H54 (cell line): ENCODE measurements around the gene RNASEH2A.

ENCODE experiments used
- DNase-seq: peaks from one replicate; pipeline ENCODE4 v3.0.0; 2011; ENCODE audit warnings: low spot score, mixed read lengths; ENCODE audit not compliant: insufficient read length
- FAIRE-seq: peaks from 3 replicates; lab custom pipeline; 2011; peaks lifted over from hg19 to GRCh38; lab: Jason Lieb, UNC
- POLR2A ChIP-seq: IDR thresholded peaks from 2 replicates; pipeline ENCODE4 v1.6.1; 2011; ENCODE audit warnings: low read depth, mild to moderate bottlenecking, low read length

Gene RNASEH2A

GRCh38 chr19:12777217-12778016 is 29.0 kb upstream of the RNASEH2A start:
- peak; percentile 78 for DNase-seq
- FAIRE-seq, result no peak
- no peak for TF ChIP-seq POLR2A

GRCh38 chr19:12778017-12778904 is 28.1 kb upstream of the RNASEH2A start:
- no peak for FAIRE-seq
- peak; percentile 31; the same call in 1 of the 2 replicates for TF ChIP-seq POLR2A
- no peak for DNase-seq

- DNase-seq, result no peak
- FAIRE-seq, result no peak
- TF ChIP-seq POLR2A, result no peak
These were observed 27.6 kb upstream of the RNASEH2A start for GRCh38 chr19:12778905-12779161.

GRCh38 chr19:12779162-12779993 is 27.0 kb upstream of the RNASEH2A start:
- no peak for TF ChIP-seq POLR2A
- FAIRE-seq (no peak), DNase-seq (no peak)

GRCh38 chr19:12782174-12782423 is 24.3 kb upstream of the RNASEH2A start:
- no peak for FAIRE-seq

GRCh38 chr19:12782424-12783290 is 23.7 kb upstream of the RNASEH2A start:
- TF ChIP-seq POLR2A, result peak; percentile 48; the same call in 1 of the 2 replicates
- FAIRE-seq (no peak), DNase-seq (no peak)

More at GRCh38 chr19:12782174-12782423, 24.3 kb upstream of the RNASEH2A start:
- no peak for DNase-seq
- TF ChIP-seq POLR2A, result no peak

GRCh38 chr19:12783291-12783848 is 23.0 kb upstream of the RNASEH2A start:
- DNase-seq (no peak), FAIRE-seq (no peak)
- no peak for TF ChIP-seq POLR2A

GRCh38 chr19:12783849-12784393 is 22.5 kb upstream of the RNASEH2A start:
- no peak for TF ChIP-seq POLR2A
- DNase-seq (no peak), FAIRE-seq (no peak)

GRCh38 chr19:12784394-12784870 is 22.0 kb upstream of the RNASEH2A start:
- no peak for DNase-seq
- no peak for FAIRE-seq
- TF ChIP-seq POLR2A, result no peak

- no peak for TF ChIP-seq POLR2A
- FAIRE-seq (no peak), DNase-seq (no peak)
These were observed 21.4 kb upstream of the RNASEH2A start for GRCh38 chr19:12784871-12785430.

- no peak for FAIRE-seq
- DNase-seq, result no peak
- TF ChIP-seq POLR2A, result no peak
These were observed 20.9 kb upstream of the RNASEH2A start for GRCh38 chr19:12785431-12786031.
